Activated CD4-positive, CD25-positive, alpha-beta regulatory T cell treated with anti-CD3 and anti-CD28 coated beads, Interleukin-2, amount 50 U/mL, for 24 hours (primary cell): ENCODE data around the gene KCNIP1.

Source experiments
- ATAC-seq, 2 donors: fragments of 150-1000 bp; cut with Tn5 transposase; one replicate each; pipeline ENCODE4 v1.10.0; 2021; ENCODE audit warnings: mild to moderate bottlenecking in 1 of 2, moderate library complexity in 1 of 2

Gene KCNIP1

GRCh38 chr5:170503990-170504596 is at the start of gene KCNIP1:
Gene KCNIP1 (plus strand): TSS chr5:170504020.
- no peak for ATAC-seq

GRCh38 chr5:170463426-170463825 is 40.4 kb upstream of the KCNIP1 start:
- no peak for ATAC-seq

- ATAC-seq = no peak
Measured at GRCh38 chr5:170464280-170465127, 39.3 kb upstream of the KCNIP1 start.

GRCh38 chr5:170466553-170466952 is 37.3 kb upstream of the KCNIP1 start:
- ATAC-seq = no peak

- ATAC-seq = peak; percentile 96 to 98
Measured at GRCh38 chr5:170466988-170467707, 36.7 kb upstream of the KCNIP1 start.

GRCh38 chr5:170468633-170469285 is 35.1 kb upstream of the KCNIP1 start:
- no peak for ATAC-seq

GRCh38 chr5:170469414-170469813 is 34.4 kb upstream of the KCNIP1 start:
- ATAC-seq = no peak

- no peak for ATAC-seq
Measured at GRCh38 chr5:170470275-170470674, 33.5 kb upstream of the KCNIP1 start.

GRCh38 chr5:170470808-170471404 is 32.9 kb upstream of the KCNIP1 start:
- ATAC-seq = no peak

- no peak for ATAC-seq
Measured at GRCh38 chr5:170471551-170472178, 32.2 kb upstream of the KCNIP1 start.

GRCh38 chr5:170473642-170474041 is 30.2 kb upstream of the KCNIP1 start:
- ATAC-seq = no peak

- ATAC-seq = no peak
Measured at GRCh38 chr5:170474489-170475274, 29.1 kb upstream of the KCNIP1 start.

- ATAC-seq = no peak
Measured at GRCh38 chr5:170475294-170476000, 28.4 kb upstream of the KCNIP1 start.

- ATAC-seq = no peak
Measured at GRCh38 chr5:170476704-170477103, 27.1 kb upstream of the KCNIP1 start.

GRCh38 chr5:170477906-170478305 is 25.9 kb upstream of the KCNIP1 start:
- no peak for ATAC-seq

GRCh38 chr5:170478306-170478705 is 25.5 kb upstream of the KCNIP1 start:
- ATAC-seq = no peak

- ATAC-seq = no peak
Measured at GRCh38 chr5:170479484-170479883, 24.3 kb upstream of the KCNIP1 start.

GRCh38 chr5:170480260-170480659 is 23.6 kb upstream of the KCNIP1 start:
- ATAC-seq = no peak

- no peak for ATAC-seq
Measured at GRCh38 chr5:170481849-170482248, 22.0 kb upstream of the KCNIP1 start.

- no peak for ATAC-seq
Measured at GRCh38 chr5:170482511-170482910, 21.3 kb upstream of the KCNIP1 start.
